ENCODE measurements around the gene FNDC3B.

Gene FNDC3B

DNA sequence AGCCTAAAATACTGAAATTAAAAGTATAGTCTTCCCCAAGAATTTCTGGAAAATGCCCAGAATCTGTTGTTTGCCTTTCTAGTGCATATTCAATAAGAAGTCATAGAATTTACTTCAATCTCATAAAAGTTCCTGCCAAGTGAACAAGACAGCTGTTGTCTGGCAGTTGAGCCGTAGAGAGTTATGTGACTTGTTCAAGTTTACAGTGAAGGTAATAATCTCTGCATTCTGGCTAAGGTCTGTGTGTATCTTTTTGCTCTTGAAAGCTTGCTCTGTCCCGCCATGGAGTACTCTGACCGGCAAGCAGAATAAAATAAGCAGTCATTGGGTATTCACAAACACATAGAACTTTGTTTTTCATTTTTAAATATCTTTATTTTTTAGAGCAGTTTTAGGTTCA, 331.0 kb downstream of the FNDC3B start:
- H3K36me3 ChIP-seq (ENCODE audit: insufficient read depth, low read length) = no peaks in the 10 kb centered on the region

DNA sequence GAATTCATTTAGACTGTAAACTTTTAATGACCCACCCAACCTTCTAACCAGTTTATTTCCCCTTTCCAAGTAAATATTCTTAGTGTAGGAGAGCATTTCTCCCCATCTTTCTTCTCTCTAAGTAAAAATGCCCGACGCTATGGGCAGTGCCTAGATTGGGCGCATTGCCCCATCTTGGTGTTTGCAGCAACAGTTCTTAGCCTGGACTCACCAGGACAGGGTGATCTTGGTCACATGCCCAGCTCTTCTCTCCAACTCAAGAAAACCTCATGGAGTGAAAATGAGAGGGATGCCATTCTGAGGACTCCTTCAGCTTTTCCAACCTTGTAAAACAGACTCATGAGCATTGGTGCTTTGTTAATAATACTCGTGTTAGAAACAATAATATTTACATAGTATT, 332.2 kb downstream of the FNDC3B start:
- H3K9me2 ChIP-seq (ENCODE audit: low read depth, low read length) = no peaks in the 10 kb centered on the region
- TF ChIP-seq, protein P1, sequence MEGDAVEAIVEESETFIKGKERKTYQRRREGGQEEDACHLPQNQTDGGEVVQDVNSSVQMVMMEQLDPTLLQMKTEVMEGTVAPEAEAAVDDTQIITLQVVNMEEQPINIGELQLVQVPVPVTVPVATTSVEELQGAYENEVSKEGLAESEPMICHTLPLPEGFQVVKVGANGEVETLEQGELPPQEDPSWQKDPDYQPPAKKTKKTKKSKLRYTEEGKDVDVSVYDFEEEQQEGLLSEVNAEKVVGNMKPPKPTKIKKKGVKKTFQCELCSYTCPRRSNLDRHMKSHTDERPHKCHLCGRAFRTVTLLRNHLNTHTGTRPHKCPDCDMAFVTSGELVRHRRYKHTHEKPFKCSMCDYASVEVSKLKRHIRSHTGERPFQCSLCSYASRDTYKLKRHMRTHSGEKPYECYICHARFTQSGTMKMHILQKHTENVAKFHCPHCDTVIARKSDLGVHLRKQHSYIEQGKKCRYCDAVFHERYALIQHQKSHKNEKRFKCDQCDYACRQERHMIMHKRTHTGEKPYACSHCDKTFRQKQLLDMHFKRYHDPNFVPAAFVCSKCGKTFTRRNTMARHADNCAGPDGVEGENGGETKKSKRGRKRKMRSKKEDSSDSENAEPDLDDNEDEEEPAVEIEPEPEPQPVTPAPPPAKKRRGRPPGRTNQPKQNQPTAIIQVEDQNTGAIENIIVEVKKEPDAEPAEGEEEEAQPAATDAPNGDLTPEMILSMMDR (IDR thresholded peaks at IDR 0.05; ENCODE audit: low read length) = no peak
- TF ChIP-seq EZH2 (IDR thresholded peaks at IDR 0.05; ENCODE audit: borderline replicate concordance, low read length) = no peak
- no peaks in the 10 kb centered on the region for H3F3A ChIP-seq (ENCODE audit: insufficient read depth, low read length)
- no peaks in the 10 kb centered on the region for H3K4me1 ChIP-seq (ENCODE audit: insufficient read depth, low read length, severe bottlenecking)
- no peak overlapping the region for H3K9ac ChIP-seq (ENCODE audit: low read length)
- H3K27ac ChIP-seq (ENCODE audit: low read depth, low read length, poor library complexity, severe bottlenecking) = no peak overlapping the region
- no peaks in the 10 kb centered on the region for H3K36me3 ChIP-seq (ENCODE audit: insufficient read depth, low read length)
- H4K20me1 ChIP-seq (ENCODE audit: insufficient read depth, low read length) = no peaks in the 10 kb centered on the region
- H3K4me3 ChIP-seq (ENCODE audit: low read depth, low read length, poor library complexity, severe bottlenecking) = no peak overlapping the region
- no peaks in the 10 kb centered on the region for H3K9me3 ChIP-seq (ENCODE audit: low read length)
- no peaks in the 10 kb centered on the region for H3K27me3 ChIP-seq (ENCODE audit: insufficient read depth, low read length)
- H2AFZ ChIP-seq (ENCODE audit: low read length) = no peak overlapping the region
- no peaks in the 10 kb centered on the region for H3K79me2 ChIP-seq (ENCODE audit: insufficient read depth, low read length)
- H3K4me2 ChIP-seq (ENCODE audit: low read length) = no peak overlapping the region

More for the DNA sequence above, 331.0 kb downstream of the FNDC3B start:
- Histone ChIP-seq H3K27ac (ENCODE audit: low read depth, low read length, poor library complexity, severe bottlenecking) (no peak overlapping the region), H3K27me3 (ENCODE audit: insufficient read depth, low read length) (no peaks in the 10 kb centered on the region), H3K9me3 (ENCODE audit: low read length) (no peaks in the 10 kb centered on the region), H3K4me3 (ENCODE audit: low read depth, low read length, poor library complexity, severe bottlenecking) (no peak overlapping the region), H2AFZ (ENCODE audit: low read length) (no peak overlapping the region), H4K20me1 (ENCODE audit: insufficient read depth, low read length) (no peaks in the 10 kb centered on the region), H3F3A (ENCODE audit: insufficient read depth, low read length) (no peaks in the 10 kb centered on the region), H3K9ac (ENCODE audit: low read length) (no peak overlapping the region), H3K4me2 (ENCODE audit: low read length) (no peak overlapping the region), H3K4me1 (ENCODE audit: insufficient read depth, low read length, severe bottlenecking) (no peaks in the 10 kb centered on the region), H3K9me2 (ENCODE audit: low read depth, low read length) (no peaks in the 10 kb centered on the region), H3K79me2 (ENCODE audit: insufficient read depth, low read length) (no peaks in the 10 kb centered on the region)
- TF ChIP-seq, protein P1 (IDR thresholded peaks at IDR 0.05; ENCODE audit: low read length) = no peak
- no peak for TF ChIP-seq EZH2 (IDR thresholded peaks at IDR 0.05; ENCODE audit: borderline replicate concordance, low read length)

DNA sequence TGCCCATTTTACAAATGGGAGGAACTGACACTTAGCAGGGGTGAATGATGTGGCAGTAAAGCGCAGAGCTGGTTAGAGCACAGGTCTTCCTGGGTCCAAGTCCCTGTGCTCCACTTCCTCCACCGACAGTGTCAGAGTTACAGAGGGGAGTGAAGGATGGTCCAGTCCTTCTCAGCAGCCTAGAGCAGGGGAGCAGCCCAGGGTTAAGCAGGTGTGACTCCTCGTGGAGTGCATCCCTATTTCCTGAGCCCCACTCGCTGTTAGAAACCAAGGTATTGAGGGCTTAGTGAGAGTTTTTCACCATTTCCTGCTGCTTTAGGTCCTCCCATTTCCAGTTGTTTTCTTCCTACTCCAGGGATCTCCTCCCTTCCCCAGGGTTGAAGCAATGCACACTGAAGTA, 333.5 kb downstream of the FNDC3B start:
- no peak overlapping the region for H3K4me2 ChIP-seq (ENCODE audit: low read length)
- H3K79me2 ChIP-seq (ENCODE audit: insufficient read depth, low read length) = no peaks in the 10 kb centered on the region
- no peak overlapping the region for H3K4me3 ChIP-seq (ENCODE audit: low read depth, low read length, poor library complexity, severe bottlenecking)
- no peaks in the 10 kb centered on the region for H3K27me3 ChIP-seq (ENCODE audit: insufficient read depth, low read length)
- no peak overlapping the region for H2AFZ ChIP-seq (ENCODE audit: low read length)
- no peaks in the 10 kb centered on the region for H3K36me3 ChIP-seq (ENCODE audit: insufficient read depth, low read length)
- no peaks in the 10 kb centered on the region for H3K9me3 ChIP-seq (ENCODE audit: low read length)
- no peak overlapping the region for H3K27ac ChIP-seq (ENCODE audit: low read depth, low read length, poor library complexity, severe bottlenecking)
- no peak overlapping the region for H3K9ac ChIP-seq (ENCODE audit: low read length)
- H3F3A ChIP-seq (ENCODE audit: insufficient read depth, low read length) = no peaks in the 10 kb centered on the region
- TF ChIP-seq, protein P1 (IDR thresholded peaks at IDR 0.05; ENCODE audit: low read length) = no peak
- TF ChIP-seq EZH2 (IDR thresholded peaks at IDR 0.05; ENCODE audit: borderline replicate concordance, low read length) = no peak
- H3K9me2 ChIP-seq (ENCODE audit: low read depth, low read length) = no peaks in the 10 kb centered on the region
- no peaks in the 10 kb centered on the region for H4K20me1 ChIP-seq (ENCODE audit: insufficient read depth, low read length)
- H3K4me1 ChIP-seq (ENCODE audit: insufficient read depth, low read length, severe bottlenecking) = no peaks in the 10 kb centered on the region

Data from OCI-LY1 (cell line).